ENCODE results near the gene CRACR2B. TPM values are rescaled to one million over a fixed set of nuclear protein-coding genes. Genes with fewer than 3 reads are reported as not detected.

Gene CRACR2B
- total RNA-seq, 3 donors from 2014 or later: 14.7 to 152 (median 86.2) TPM

DNA sequence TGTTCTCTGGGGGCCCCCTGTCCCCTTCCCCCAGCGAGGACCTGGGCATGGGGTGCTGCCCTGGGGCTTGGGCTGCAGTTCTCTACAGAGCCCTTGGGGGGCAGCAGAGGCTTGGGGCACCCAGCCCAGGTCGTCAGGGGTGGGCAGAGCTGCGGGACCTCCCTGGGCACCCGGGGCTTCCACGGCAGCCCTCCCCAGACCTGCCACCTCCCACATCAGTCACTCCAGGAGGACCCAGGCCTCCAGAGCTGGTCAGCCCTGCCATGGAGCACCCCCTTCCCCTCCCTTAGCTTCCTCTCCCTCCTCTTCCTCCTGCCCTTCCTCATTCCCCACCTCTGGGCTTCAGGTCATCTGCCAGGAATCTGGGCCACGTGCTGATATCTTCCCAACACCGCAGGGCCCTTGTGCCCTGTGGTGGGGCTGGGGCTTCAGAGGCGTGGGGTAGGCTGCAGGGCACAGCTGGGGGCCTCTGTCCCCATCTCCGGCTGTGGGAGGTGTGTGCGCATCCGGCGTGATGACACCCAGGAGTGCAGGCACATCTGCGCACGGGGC lies 20.7 kb downstream of the CRACR2B start:
- Histone ChIP-seq H3K36me3 (no peaks in the 10 kb centered on the region), H3K9me3 (no peaks in the 10 kb centered on the region), H3K4me1 (peaks cover 19 to 26% of the 10 kb centered on the region in 2 donors), H3K4me3 (peak overlapping the region in 2 of 3 donors; percentile 57 to 78), H3K27ac (no peak overlapping the region), H3K27me3 (no peaks in the 10 kb centered on the region)
- DNase-seq (ENCODE audit: low spot score in 2 of 2): no peak
- TF ChIP-seq, protein P1, sequence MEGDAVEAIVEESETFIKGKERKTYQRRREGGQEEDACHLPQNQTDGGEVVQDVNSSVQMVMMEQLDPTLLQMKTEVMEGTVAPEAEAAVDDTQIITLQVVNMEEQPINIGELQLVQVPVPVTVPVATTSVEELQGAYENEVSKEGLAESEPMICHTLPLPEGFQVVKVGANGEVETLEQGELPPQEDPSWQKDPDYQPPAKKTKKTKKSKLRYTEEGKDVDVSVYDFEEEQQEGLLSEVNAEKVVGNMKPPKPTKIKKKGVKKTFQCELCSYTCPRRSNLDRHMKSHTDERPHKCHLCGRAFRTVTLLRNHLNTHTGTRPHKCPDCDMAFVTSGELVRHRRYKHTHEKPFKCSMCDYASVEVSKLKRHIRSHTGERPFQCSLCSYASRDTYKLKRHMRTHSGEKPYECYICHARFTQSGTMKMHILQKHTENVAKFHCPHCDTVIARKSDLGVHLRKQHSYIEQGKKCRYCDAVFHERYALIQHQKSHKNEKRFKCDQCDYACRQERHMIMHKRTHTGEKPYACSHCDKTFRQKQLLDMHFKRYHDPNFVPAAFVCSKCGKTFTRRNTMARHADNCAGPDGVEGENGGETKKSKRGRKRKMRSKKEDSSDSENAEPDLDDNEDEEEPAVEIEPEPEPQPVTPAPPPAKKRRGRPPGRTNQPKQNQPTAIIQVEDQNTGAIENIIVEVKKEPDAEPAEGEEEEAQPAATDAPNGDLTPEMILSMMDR (IDR thresholded peaks at IDR 0.05): peak; percentile 25 to 81 (median 75)
- no peak for TF ChIP-seq POLR2A (IDR thresholded peaks at IDR 0.05)
- intact Hi-C loops (cut with DNase I; ENCODE audit: low total_unique reads): loop anchor here (5.0 kb wide), 1 partner anchor 64 kb away; the partner anchor contains the start of gene CHID1

DNA sequence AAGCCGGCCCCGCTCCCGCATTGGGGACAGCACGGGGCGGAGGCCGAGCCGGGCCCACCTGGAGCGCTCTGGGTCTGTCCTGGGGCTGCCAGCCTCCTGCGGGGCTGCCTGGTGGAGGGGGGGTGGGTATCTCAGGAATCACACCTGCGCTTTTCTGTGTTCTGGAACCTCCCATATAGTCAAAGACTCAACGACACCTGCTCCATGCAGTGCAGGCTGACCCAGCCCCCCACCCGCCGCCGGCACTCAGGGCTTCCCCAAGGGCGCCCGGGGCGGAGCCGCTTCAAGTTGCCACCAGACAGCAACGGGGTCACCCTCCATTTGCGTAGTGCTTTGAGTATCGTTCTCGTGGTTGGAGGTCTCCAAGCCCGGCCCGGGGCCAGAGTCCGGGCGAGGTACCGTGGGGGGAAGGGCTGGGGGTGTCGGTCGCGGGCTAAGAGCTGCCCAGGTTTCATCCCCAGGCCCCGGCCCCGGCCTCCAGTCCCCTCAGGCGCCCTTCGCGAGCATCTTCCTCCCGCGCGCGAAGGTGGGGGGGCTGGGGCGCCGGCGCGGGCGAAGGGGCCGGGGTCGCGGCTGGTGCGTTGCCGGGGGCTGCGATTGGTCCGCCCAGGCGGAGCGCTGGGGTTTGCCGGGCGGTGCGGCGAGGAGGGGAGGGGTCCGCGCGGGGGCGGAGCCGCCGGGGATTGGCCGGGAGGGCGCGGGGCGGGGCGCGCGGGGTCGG lies 21.5 kb downstream of the CRACR2B start:
- no peaks in the 10 kb centered on the region for H3K9me3 ChIP-seq
- no peaks in the 10 kb centered on the region for H3K36me3 ChIP-seq
- peak overlapping the region in 1 of 2 donors; percentile 32 for H3K27ac ChIP-seq
- H3K27me3 ChIP-seq: no peaks in the 10 kb centered on the region
- TF ChIP-seq POLR2A (IDR thresholded peaks at IDR 0.05): no peak
- TF ChIP-seq POLR2AphosphoS5 (IDR thresholded peaks at IDR 0.05): no peak
- TF ChIP-seq, protein P1 (IDR thresholded peaks at IDR 0.05): no peak
- H3K4me1 ChIP-seq: peaks cover 13 to 26% of the 10 kb centered on the region in 2 donors
- intact Hi-C loops (cut with DNase I; ENCODE audit: low total_unique reads): loop anchor here (5.0 kb wide), 1 partner anchor 63 kb away; the partner anchor contains the start of gene CHID1
- no peak for DNase-seq (ENCODE audit: low spot score in 2 of 2)
- peak overlapping the region; percentile 30 to 78 (median 57) for H3K4me3 ChIP-seq

DNA sequence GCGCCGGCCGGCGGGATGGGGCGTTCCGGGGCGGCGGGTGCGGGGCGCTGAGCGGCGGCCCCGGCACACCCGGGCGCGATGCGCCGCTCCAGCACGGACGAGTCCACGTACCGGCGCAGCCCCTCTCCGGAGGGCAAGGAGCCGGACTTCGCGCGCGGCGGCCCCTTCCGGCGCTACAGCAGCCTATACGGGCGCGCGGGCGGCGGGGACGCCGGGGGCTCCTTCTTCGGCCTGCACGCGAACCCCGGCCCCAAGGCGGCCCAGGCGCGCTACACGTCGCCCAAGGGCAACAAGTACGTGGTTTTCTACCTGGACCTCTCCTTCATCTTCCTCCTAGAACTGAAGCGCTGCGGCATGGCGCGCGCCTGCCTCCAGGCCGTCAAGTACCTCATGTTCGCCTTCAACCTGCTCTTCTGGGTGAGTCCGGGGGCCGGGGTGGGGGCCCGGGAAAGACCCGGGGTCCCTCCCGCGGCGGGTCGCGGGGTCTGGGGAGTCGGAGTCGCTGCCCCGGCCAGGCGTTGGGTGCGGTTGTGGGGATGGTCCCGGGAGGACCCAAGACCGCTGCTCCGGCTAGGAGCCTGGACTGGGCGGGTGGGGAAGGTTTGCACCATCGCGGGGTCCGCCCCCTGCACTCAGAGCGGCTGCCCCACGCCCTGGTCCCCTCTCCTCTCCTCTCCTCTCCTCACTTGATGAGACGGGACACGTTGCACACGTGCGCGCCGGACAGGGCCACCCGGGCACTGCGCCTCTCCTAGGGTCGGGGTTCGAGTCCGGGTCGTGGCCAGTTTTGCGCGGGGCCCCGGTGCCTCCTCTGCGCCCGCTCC lies 22.4 kb downstream of the CRACR2B start:
- Histone ChIP-seq H3K4me3 (peak overlapping the region; percentile 10 to 78 (median 57)), H3K27me3 (no peaks in the 10 kb centered on the region), H3K27ac (peak overlapping the region in 1 of 2 donors; percentile 32), H3K9me3 (no peaks in the 10 kb centered on the region), H3K36me3 (no peaks in the 10 kb centered on the region), H3K4me1 (peaks cover 13 to 20% of the 10 kb centered on the region in 2 donors)
- no peak for DNase-seq (ENCODE audit: low spot score in 2 of 2)
- TF ChIP-seq POLR2A (IDR thresholded peaks at IDR 0.05) (no peak), POLR2AphosphoS5 (IDR thresholded peaks at IDR 0.05) (no peak)
- TF ChIP-seq, protein P1 (IDR thresholded peaks at IDR 0.05): no peak
- intact Hi-C loops (cut with DNase I; ENCODE audit: low total_unique reads): loop anchor here (5.0 to 10.0 kb wide), 2 partner anchors 62 to 205 kb away; partner anchors contain the start of gene CHID1

DNA sequence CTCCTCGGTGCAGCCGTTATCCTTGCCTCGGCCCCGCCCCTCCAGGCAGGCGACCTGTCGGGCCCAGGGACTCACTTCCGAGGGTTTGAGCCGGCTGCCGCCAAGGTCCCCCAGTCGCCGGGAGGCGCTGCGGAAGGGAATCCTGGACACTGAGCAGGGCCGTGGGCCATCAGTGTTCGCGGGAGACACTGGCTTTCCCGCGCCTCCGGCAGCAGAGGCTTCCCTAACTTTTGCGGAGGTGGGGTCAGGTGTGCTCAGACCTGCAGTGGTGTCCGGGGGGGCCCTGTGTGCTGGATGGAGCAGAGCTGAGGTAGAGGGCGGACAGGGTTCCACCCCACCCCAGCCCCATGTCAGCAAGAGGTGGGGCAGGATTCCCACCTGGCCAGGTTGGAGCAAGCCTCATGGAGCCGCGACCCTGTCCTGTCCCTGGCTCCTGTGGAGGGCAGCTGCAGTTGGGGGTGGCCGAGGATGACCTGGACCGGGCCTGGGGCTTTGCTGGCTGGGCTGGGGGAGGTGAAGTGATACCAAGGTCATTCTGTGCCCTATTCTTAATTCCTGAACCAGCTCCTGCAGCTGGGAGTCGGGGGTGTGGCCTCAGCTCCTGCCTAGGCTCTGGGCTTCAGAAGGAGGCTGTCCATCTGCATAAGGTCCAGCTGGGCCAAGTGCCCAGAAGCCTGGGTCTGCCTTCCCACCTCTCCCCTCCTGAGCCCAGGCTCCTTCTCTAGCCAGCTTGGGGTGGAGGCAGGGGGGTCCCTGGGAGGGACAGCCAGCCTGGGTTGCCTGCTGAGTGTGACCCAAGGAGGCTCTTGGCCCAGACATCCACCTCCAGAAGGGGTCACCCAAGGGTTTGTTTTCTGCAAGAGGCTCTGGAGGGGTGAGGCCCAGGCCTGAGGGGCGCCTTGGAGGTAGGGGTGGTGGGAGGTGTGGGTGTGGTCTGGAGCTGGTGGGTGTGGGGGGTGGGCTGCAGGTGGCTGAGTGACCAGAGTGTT lies 23.4 kb downstream of the CRACR2B start:
- peaks cover 13 to 15% of the 10 kb centered on the region in 2 donors for H3K4me1 ChIP-seq
- H3K9me3 ChIP-seq: no peaks in the 10 kb centered on the region
- no peaks in the 10 kb centered on the region for H3K36me3 ChIP-seq
- peak overlapping the region in 1 of 3 donors; percentile 4 for H3K4me3 ChIP-seq
- H3K27ac ChIP-seq: no peak overlapping the region
- no peak for DNase-seq (ENCODE audit: low spot score in 2 of 2)
- intact Hi-C loops (cut with DNase I; ENCODE audit: low total_unique reads): loop anchor here (10.0 kb wide), 1 partner anchor 204 kb away; no protein-coding TSS in a partner anchor
- no peaks in the 10 kb centered on the region for H3K27me3 ChIP-seq
- TF ChIP-seq, protein P1 (IDR thresholded peaks at IDR 0.05): no peak
- TF ChIP-seq POLR2AphosphoS5 (IDR thresholded peaks at IDR 0.05): no peak
- no peak for TF ChIP-seq POLR2A (IDR thresholded peaks at IDR 0.05)
